D721Med (cell line): ENCODE results near the gene TSPAN9.

Experiments
- DNase-seq: peaks from one replicate; pipeline ENCODE4 v3.0.0; 2011; ENCODE audit warnings: low spot score; ENCODE audit not compliant: insufficient read length
- FAIRE-seq: peaks from 2 replicates; lab custom pipeline; 2011; peaks lifted over from hg19 to GRCh38; lab: Jason Lieb, UNC
- CTCF ChIP-seq: IDR thresholded peaks from 2 replicates; pipeline ENCODE4 v1.5.1; 2012; ENCODE audit warnings: mild to moderate bottlenecking, control low read depth; ENCODE audit not compliant: insufficient read depth; ENCODE audit errors: missing control alignments

TSPAN9 gene

DNA sequence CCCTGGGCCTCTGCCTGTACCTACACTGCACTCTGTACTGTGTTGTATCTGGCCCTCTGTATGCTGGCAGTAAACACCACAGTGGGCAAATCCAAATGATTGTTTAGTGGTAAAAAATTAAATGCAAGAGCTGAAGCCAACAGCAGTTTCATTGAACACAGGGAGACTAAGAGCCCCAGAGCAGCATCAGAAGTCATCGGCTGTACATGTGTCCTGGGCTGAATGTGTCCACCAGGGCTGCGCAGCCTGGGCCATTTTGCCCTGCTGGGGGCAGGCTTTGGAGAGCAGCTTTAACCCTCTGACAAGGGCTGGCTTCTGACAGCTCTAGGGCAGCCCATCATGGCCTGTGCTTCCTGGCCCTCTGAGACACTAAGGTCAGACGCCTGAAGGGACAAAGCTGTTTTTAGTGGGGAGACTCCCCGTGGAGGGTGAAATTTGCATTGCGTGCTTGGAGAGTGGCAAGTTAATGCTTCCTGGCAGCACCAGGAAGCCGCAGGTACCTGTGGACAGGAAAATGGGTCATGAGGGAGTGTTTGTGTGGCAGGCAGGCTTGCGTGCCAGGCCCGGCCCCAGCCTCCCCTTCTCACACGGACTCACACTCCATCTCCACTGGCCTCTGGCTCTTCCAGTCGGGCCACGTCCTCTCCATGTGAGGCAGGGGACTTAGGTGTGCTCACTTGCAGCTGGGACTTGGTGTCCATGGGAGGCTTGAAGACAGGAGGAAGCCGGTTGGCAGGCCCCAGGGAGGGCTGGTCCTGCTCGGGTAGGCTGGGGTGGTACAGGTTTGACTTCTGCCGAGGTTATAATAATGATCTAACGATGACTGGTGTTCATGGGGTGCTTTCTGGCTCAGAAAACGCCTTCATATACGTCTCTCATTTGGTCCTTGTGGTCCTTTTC lies 150.1 kb downstream of the TSPAN9 start:
- DNase-seq (no peak), FAIRE-seq (no peak)
- TF ChIP-seq CTCF, result no peak

- no peak for TF ChIP-seq CTCF
- FAIRE-seq, result no peak
- DNase-seq, result no peak
These were observed 151.4 kb downstream of the TSPAN9 start for GRCh38 chr12:3228552-3228951.

- FAIRE-seq (no peak), DNase-seq (no peak)
- TF ChIP-seq CTCF, result no peak
These were observed 152.4 kb downstream of the TSPAN9 start for GRCh38 chr12:3229577-3229976.

DNA sequence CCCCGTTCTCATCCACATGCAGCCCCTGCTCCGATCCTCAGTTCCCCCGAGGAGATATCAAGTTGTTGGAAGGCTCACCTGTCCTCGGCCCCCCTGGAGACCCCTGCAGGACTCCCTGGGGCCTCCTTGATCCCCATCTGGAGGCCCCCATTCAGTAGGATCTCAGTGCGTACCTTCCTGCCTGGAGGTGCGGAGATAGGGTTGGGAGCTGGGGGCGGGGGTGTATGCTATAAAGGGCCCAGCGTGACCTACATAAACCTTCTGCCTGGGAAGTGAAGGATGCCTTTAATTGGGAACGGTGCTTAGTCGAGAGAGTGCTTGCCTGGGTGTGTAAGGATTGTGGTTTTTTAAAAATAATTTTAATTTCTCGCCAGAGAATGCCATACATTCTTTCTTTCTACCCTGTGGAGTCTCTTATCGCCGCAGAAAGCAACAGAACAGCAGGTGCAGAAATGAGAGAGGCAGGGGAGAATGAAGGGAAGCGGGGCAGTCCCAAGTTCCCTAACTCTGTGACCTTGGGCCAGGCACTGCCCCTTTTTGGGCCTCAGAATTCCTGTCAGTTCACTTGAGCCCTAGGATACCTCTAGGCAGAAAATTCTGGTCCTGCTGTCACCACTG lies 153.7 kb downstream of the TSPAN9 start:
- DNase-seq (no peak), FAIRE-seq (no peak)
- no peak for TF ChIP-seq CTCF

DNA sequence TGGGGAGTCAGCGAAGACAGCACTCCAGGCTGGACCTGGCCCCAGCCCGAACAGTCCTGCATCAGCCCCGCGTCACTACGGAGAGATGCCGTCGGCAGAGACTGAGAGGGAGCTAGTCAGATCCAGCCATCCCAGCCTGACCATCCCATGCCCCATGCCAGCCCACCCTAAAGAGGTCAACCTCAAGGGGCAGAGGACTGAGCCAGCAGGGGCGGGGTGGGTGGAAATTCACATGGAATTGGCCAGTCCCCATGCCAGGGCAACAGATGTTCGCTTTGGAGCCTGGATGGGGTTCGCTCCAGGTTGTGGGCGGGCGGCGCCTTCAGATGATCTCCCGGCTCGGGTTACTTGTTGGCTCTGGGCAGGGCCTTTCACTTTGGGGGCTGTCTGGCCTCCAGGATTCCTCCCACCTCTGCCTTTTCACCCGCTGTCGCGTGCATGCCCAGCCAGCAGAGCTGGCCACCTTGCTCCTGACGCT lies 154.3 kb downstream of the TSPAN9 start:
- DNase-seq (no peak), FAIRE-seq (no peak)
- TF ChIP-seq CTCF, result no peak

- no peak for FAIRE-seq
- DNase-seq, result no peak
- no peak for TF ChIP-seq CTCF
These were observed 156.6 kb downstream of the TSPAN9 start for GRCh38 chr12:3233797-3234196.
